Astrocyte (in vitro differentiated cells and primary cell): Measurements from ENCODE around the gene NUP98. TPM values are rescaled to one million over a fixed set of nuclear protein-coding genes. Genes with fewer than 3 reads are reported as not detected.
A peak's percentile ranks its signal among the peaks of the same experiment; 100 is the strongest.

Source experiments
- DNase-seq: peaks from one replicate; pipeline ENCODE4 v3.0.0-alpha.2; 2010; ENCODE audit warnings: low read depth
- FAIRE-seq: peaks from 2 replicates; lab custom pipeline; 2011; peaks lifted over from hg19 to GRCh38; lab: Jason Lieb, UNC
- H2AFZ ChIP-seq: 2 replicates; pipeline ENCODE4 v1.6.0; 2012; ENCODE audit warnings: low read depth, low read length, inconsistent platforms
- H3K27ac ChIP-seq: 2 replicates; pipeline ENCODE4 v1.5.1; 2011; ENCODE audit warnings: low read depth, low read length, inconsistent platforms
- H3K27me3 ChIP-seq: 2 replicates; pipeline ENCODE4 v1.6.0; 2011; ENCODE audit warnings: low read length, inconsistent platforms; ENCODE audit not compliant: insufficient read depth
- H3K36me3 ChIP-seq: 2 replicates; pipeline ENCODE4 v1.5.1; 2011; ENCODE audit warnings: low read length, inconsistent platforms; ENCODE audit not compliant: insufficient read depth
- H3K4me1 ChIP-seq: 2 replicates; pipeline ENCODE4 v1.5.1; 2011; ENCODE audit warnings: low read length, inconsistent platforms; ENCODE audit not compliant: insufficient read depth
- H3K4me2 ChIP-seq: 2 replicates; pipeline ENCODE4 v1.6.0; 2012; ENCODE audit warnings: low read length, inconsistent platforms
- H3K4me3 ChIP-seq: 2 replicates; pipeline ENCODE4 v1.5.1; 2011; ENCODE audit warnings: low read depth, mild to moderate bottlenecking, low read length, inconsistent platforms; ENCODE audit not compliant: insufficient read depth
- H3K79me2 ChIP-seq: 2 replicates; pipeline ENCODE4 v1.6.0; 2012; ENCODE audit warnings: mild to moderate bottlenecking, low read length, inconsistent platforms; ENCODE audit not compliant: insufficient read depth
- H3K9ac ChIP-seq: 2 replicates; pipeline ENCODE4 v1.6.0; 2012; ENCODE audit warnings: mild to moderate bottlenecking, low read length, inconsistent platforms
- H3K9me3 ChIP-seq: 2 replicates; pipeline ENCODE4 v1.5.1; 2012; ENCODE audit warnings: low read depth, mild to moderate bottlenecking, low read length, inconsistent platforms; ENCODE audit not compliant: insufficient read depth
- H4K20me1 ChIP-seq: 2 replicates; pipeline ENCODE4 v1.6.0; 2012; ENCODE audit warnings: low read length, inconsistent platforms; ENCODE audit not compliant: insufficient read depth
- H3K27ac Mint-ChIP-seq: one replicate; pipeline ENCODE4 v1.8.0; 2021; ENCODE audit warnings: mild to moderate bottlenecking, mixed read lengths; ENCODE audit not compliant: unreplicated experiment
- H3K27me3 Mint-ChIP-seq: one replicate; pipeline ENCODE4 v1.8.0; 2021; ENCODE audit warnings: low read depth, mixed read lengths; ENCODE audit not compliant: unreplicated experiment
- H3K36me3 Mint-ChIP-seq: one replicate; pipeline ENCODE4 v1.8.0; 2021; ENCODE audit warnings: low read depth, mixed read lengths; ENCODE audit not compliant: unreplicated experiment
- H3K4me1 Mint-ChIP-seq: one replicate; pipeline ENCODE4 v1.8.0; 2021; ENCODE audit warnings: low read depth, mixed read lengths; ENCODE audit not compliant: unreplicated experiment
- H3K4me3 Mint-ChIP-seq: one replicate; pipeline ENCODE4 v1.8.0; 2021; ENCODE audit warnings: mild to moderate bottlenecking, moderate library complexity, mixed read lengths; ENCODE audit not compliant: unreplicated experiment
- H3K9me3 Mint-ChIP-seq: one replicate; pipeline ENCODE4 v1.8.0; 2021; ENCODE audit warnings: mild to moderate bottlenecking, mixed read lengths; ENCODE audit not compliant: unreplicated experiment
- CTCF ChIP-seq: IDR thresholded peaks from 2 replicates; pipeline ENCODE4 v1.5.1; 2011; ENCODE audit warnings: low read depth, mild to moderate bottlenecking, inconsistent platforms, low read length, moderate library complexity; ENCODE audit not compliant: insufficient read depth
- EZH2 ChIP-seq: IDR thresholded peaks from 2 replicates; pipeline ENCODE4 v1.6.1; 2012; ENCODE audit warnings: mild to moderate bottlenecking, low read length, inconsistent platforms; ENCODE audit not compliant: insufficient read depth
- total RNA-seq: library from RNA; stranded (reverse); gene quantifications from 2 replicates; pipeline ENCODE4 v1.2.1, GENCODE V29; 2021

NUP98 gene
- total RNA-seq, 1 donor from 2014 or later: 81.2 TPM

- TF ChIP-seq EZH2 (no peak), CTCF (no peak)
- H3K79me2 ChIP-seq: peaks cover 100% of the 10 kb centered on the region
- H3K4me3 ChIP-seq: no peak overlapping the region
- H3K4me1 Mint-ChIP-seq: peaks cover 2% of the 10 kb centered on the region
- no peaks in the 10 kb centered on the region for H3K27me3 ChIP-seq
- no peak overlapping the region for H3K27ac ChIP-seq
- peaks cover 6% of the 10 kb centered on the region for H3K4me1 ChIP-seq
- H3K36me3 ChIP-seq: no peaks in the 10 kb centered on the region
- no peaks in the 10 kb centered on the region for H3K9me3 ChIP-seq
- no peak overlapping the region for H3K4me3 Mint-ChIP-seq
- no peak overlapping the region for H3K9ac ChIP-seq
- H3K36me3 Mint-ChIP-seq: peaks cover 5% of the 10 kb centered on the region
- no peak overlapping the region for H2AFZ ChIP-seq
- peak; percentile 32 for FAIRE-seq
- H3K4me2 ChIP-seq: peak overlapping the region; percentile 40
- H4K20me1 ChIP-seq: peaks cover 87% of the 10 kb centered on the region
- H3K27ac Mint-ChIP-seq: peak overlapping the region; percentile 9
- no peaks in the 10 kb centered on the region for H3K27me3 Mint-ChIP-seq
- peak; percentile 58 for DNase-seq
- H3K9me3 Mint-ChIP-seq: no peaks in the 10 kb centered on the region
Measured at GRCh38 chr11:3786781-3787428, 10.4 kb downstream of the NUP98 start.

- Mint-ChIP-seq H3K27ac (no peak overlapping the region), H3K27me3 (no peaks in the 10 kb centered on the region), H3K36me3 (peaks cover 2% of the 10 kb centered on the region), H3K4me1 (peaks cover 6% of the 10 kb centered on the region), H3K4me3 (no peak overlapping the region), H3K9me3 (no peaks in the 10 kb centered on the region)
- Histone ChIP-seq H3K79me2 (peaks cover 99% of the 10 kb centered on the region), H2AFZ (no peak overlapping the region), H3K36me3 (peaks cover 12% of the 10 kb centered on the region), H3K27ac (no peak overlapping the region), H3K9ac (no peak overlapping the region), H4K20me1 (peaks cover 79% of the 10 kb centered on the region), H3K27me3 (no peaks in the 10 kb centered on the region), H3K4me2 (no peak overlapping the region), H3K4me1 (peaks cover 6% of the 10 kb centered on the region), H3K9me3 (no peaks in the 10 kb centered on the region), H3K4me3 (no peak overlapping the region)
- FAIRE-seq (no peak), DNase-seq (no peak)
- no peak for TF ChIP-seq CTCF
- no peak for TF ChIP-seq EZH2
Measured at GRCh38 chr11:3783611-3784010, 13.7 kb downstream of the NUP98 start.

GRCh38 chr11:3782963-3783362 lies 14.4 kb downstream of the NUP98 start:
- Histone ChIP-seq H3K9ac (no peak overlapping the region), H2AFZ (no peak overlapping the region), H3K4me2 (no peak overlapping the region), H3K27me3 (no peaks in the 10 kb centered on the region), H3K9me3 (no peaks in the 10 kb centered on the region), H3K4me1 (peaks cover 6% of the 10 kb centered on the region), H3K36me3 (peaks cover 16% of the 10 kb centered on the region), H3K27ac (no peak overlapping the region), H3K79me2 (peaks cover 98% of the 10 kb centered on the region), H4K20me1 (peaks cover 72% of the 10 kb centered on the region), H3K4me3 (no peak overlapping the region)
- Mint-ChIP-seq H3K27me3 (no peaks in the 10 kb centered on the region), H3K36me3 (peaks cover 2% of the 10 kb centered on the region), H3K27ac (no peak overlapping the region), H3K4me3 (no peak overlapping the region), H3K9me3 (no peaks in the 10 kb centered on the region), H3K4me1 (peaks cover 6% of the 10 kb centered on the region)
- DNase-seq (no peak), FAIRE-seq (no peak)
- no peak for TF ChIP-seq EZH2
- no peak for TF ChIP-seq CTCF
